Left ventricle myocardium superior (tissue), 1 donor: ENCODE data around the gene PIGP. TPM values are rescaled to one million over a fixed set of nuclear protein-coding genes. Genes with fewer than 3 reads are reported as not detected.
"Not testable (repeated sequence)": the region's sequence is repeated elsewhere in the genome, so short reads cannot be mapped to it uniquely, and the experiment has no call there.

Source experiments
- ATAC-seq: fragments of 200-7000 bp; cut with Tn5 transposase; one replicate; pipeline ENCODE4 v1.9.1; 2020; ENCODE audit warnings: mild to moderate bottlenecking, moderate library complexity
- DNase-seq: peaks from one replicate; pipeline ENCODE4 v3.0.0-alpha.2; 2020
- intact Hi-C: fragments of 100-400 bp; cut with micrococcal nuclease; formaldehyde crosslinking; loops from one replicate; pipeline ENCODE4 v1.11.0; 2022
- long read RNA-seq: library from polyadenylated mRNA; unstranded; transcript quantifications from one replicate; pipeline ENCODE4 v2.0.0, GENCODE V29; 2021
- total RNA-seq: library from RNA; stranded (reverse); fragmentation: NEBNext Ultra II Directional; extraction: Animal tissue kit (Norgen Biotek cat#: 25700); gene quantifications from one replicate; pipeline ENCODE4 v1.2.1, GENCODE V29; 2021
- donor health status: DM: no; HTN: yes; CAD: no; lungs with severe emphysema.

Gene PIGP
- 36.8 TPM for total RNA-seq
- long read RNA-seq, full-length matches to known transcripts: 36 of 46 reads
- long read RNA-seq, partial matches to known transcripts: 4 of 46 reads
- long read RNA-seq, other reads (novel, unspliced or antisense): 6 of 46 reads

DNA sequence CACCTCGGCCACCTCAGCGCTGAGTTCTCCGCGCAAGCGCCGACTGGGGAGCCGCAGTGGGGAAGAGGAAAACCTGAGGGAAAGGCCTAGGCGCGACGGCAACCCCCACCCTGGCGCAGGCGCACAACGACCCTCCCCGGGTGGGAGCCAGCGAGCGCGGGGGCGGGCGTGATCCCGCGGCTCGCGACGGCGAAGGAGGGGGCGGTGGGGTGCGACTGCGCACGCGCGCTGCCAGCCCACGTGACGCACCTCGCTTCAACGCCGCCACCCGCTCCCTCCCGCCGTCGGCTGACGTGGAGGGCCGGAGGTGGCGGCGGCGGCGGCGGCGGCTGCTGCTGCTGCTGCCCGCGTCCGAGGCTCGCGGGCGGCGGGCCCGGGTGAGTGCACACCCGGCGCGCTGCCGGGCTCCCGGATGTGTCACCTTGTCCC is at the start of gene PIGP, which contains the start of gene TTC3:
PIGP (minus strand) TSS at position 84 of the 429 bp plus-strand sequence. CDS start 556 bp downstream, outside the sequence.
TTC3 (plus strand) TSS at position 267 of the 429 bp plus-strand sequence. CDS start 14,004 bp downstream, outside the sequence.
- ATAC-seq (peak; percentile 90), DNase-seq (peak; percentile 97)
- intact Hi-C loops: no loop called here

DNA sequence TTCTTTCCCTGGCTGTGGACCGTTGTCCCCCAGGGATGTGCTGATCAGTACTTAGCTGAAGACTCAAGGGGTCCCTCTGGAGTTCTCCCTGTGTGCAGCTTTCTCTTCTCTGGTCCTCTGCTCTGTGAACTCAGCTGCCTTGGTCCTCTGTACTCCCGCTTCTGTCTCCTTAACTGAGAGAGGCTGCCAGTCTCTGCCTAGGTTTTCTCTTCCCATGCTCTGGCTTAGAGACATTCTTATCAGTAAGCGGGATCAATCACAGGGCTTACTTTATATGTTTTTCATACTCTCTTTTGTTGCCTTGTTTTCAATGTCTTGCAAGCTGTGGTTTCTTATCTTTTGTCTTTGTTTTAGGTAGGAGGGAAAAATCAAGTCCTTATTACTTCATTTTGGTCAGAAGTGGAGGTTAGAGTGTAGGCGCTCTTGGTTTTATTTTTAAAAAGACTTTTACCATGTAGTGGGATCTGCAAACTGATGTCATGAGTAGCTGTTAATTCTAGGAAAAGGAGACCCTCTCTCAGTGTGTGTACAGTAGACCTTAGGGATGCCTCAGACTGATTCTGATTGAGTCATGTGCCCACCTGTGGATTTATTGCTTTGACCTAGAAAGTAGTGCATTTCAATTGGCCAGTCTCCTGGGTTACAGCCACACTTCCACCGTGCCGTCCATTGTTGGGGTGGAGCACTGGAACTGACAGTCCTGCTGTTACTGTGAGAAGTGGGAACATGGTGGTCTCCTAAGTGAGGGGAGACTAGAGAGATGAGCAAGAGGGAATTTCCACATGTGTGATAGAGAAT is 46.7 kb upstream of the PIGP start:
- no peak for ATAC-seq
- intact Hi-C loops: no loop called here
- no peak for DNase-seq

DNA sequence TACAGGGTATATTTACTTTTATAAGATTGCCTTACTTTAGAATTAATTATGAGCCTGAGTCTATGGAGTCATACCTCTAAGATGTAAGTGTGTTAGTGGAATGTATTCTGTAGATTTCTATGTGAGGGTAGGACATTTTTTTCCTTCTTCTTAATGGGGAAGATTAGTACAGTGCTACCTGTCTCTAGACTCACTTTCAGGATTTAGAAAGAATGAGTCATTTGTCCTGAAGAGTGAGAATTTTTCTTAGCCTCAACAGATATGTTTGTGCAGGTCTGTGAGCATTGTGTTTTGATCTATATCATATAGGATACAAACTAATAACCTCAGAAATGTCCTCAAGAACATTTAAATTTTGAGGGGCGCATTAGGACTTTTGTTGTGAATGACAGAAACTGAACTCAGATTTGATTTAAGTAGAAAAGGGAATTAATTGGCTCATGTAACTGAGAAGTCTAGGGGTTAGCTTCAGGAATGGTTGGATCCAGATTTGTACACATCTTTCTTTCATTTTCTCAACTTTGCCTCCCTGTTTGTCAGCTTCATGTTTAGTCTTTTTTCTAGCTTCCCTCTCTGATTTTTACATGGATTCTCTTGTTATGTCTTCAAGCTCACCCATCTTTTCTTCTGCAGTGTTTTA is 45.4 kb upstream of the PIGP start:
- no peak for ATAC-seq
- intact Hi-C loops: no loop called here
- no peak for DNase-seq

DNA sequence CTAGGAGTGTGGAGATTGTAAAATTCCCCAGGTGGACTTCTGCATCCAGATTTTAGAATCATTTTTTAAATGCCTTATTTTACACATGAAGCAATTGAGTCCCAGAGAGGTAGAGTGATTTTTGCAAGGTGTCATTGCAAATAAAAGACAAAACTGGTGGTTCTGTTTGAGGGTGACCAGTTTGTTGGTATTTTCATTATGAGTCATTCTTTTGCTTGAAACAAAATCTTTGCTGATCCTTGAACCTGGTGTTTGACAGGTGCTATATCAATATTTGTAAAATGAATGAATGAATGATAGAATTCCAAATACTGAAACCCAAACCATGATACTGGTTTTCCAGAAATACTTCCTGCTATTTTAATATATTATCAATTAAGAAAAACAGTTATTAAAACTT is 44.3 kb upstream of the PIGP start:
- ATAC-seq (no peak), DNase-seq (no peak)
- intact Hi-C loops: no loop called here

DNA sequence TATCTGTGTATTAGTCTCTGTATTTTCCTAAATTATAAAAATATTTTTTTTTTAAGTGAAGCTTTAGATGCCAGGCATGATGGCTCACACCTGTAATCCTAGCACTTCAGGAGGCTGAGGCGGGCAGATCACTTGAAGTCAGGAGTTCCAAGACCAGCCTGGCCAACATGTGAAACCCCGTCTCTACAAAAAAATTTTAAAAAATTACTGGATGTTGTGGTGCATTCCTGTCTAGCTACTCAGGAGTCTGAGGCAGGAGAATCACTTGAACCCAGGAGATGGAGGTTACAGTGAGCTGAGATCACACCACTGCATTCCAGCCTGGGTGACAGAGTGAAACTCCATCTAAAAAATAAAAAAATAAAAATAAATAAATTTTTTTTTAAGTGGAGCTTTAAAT is 43.6 kb upstream of the PIGP start:
- ATAC-seq, DNase-seq, intact Hi-C loops: not testable (repeated sequence)

DNA sequence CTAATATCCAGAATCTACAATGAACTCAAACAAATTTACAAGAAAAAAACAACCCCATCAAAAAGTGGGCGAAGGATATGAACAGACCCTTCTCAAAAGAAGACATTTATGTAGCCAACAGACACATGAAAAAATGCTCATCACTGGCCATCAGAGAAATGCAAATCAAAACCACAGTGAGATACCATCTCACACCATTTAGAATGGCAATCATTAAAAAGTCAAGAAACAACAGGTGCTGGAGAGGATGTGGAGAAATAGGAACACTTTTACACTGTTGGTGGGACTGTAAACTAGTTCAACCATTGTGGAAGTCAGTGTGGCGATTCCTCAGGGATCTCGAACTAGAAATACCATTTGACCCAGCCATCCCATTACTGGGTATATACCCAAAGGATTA is 41.4 kb upstream of the PIGP start:
- ATAC-seq, DNase-seq, intact Hi-C loops: not testable (repeated sequence)

DNA sequence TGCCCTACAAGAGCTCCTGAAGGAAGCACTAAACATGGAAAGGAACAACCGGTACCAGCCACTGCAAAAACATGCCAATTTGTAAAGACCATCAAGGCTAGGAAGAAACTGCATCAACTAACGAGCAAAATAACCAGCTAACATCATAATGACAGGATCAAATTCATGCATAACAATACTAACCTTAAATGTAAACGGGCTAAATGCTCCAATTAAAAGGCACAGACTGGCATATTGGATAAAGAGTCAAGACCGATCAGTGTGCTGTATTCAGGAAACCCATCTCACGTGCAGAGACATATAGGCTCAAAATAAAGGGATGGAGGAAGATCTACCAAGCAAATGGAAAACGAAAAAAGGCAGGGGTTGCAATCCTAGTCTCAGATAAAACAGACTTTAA is 38.2 kb upstream of the PIGP start:
- not testable (repeated sequence) for ATAC-seq

DNA sequence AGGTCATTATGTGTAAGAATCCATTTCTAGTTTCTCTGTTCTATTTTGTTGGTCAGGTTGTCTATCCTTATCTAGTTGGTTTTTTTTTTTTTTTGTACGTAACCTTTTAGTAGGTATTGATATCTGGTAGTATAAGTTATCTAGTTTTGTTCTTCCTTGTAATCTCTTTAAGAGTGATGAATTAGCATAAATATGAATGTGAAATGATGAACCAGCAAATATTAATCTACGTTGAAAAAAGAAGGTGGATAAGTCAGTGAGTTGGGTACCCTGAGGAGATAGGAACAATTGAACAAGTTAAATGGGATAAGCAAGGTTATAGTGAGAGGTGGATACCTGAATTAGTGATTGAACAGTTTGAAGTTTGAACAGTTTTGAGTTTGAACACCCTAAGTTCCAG is 34.1 kb upstream of the PIGP start:
- DNase-seq: no peak
- intact Hi-C loops: no loop called here
- ATAC-seq: no peak

More for the DNA sequence above, 38.2 kb upstream of the PIGP start:
- intact Hi-C loops, DNase-seq: not testable (repeated sequence)

DNA sequence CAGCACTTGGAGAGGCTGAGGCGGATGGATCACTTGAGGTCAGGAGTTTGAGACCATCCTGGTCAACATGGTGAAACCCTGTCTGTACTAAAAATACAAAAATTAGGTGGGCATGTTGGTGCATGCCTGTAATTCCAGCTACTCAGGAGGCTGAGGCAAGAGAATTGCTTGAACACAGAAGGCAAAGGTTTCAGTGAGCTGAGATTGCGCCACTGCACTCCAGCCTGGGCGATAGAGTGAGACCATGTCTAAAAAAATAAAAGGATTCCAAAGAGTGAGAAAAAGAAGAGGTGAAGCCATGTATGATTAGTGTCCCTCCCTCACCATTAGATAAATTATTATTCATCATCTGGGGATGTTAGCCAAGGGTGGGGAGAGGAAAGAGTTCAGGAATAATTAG is 29.9 kb upstream of the PIGP start:
- intact Hi-C loops, ATAC-seq: not testable (repeated sequence)

DNA sequence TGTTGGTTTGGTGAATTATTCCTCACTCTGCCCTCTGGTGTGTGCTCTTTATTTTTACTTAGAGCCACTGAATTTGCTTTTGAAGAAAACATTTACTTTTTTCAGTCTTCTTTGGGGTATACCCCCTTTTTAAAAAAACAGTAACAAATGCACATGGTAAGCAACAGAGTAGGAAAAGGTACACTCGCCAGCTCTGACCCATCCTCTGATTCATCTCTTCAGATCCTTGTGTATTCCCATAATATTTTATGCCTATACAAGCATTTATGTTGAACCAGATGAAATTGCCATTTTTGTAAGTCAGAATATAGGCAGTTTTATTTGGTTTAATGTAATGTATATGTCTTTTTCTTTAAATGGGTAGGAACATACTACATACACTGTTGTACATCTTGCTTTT is 28.5 kb upstream of the PIGP start:
- DNase-seq (no peak), ATAC-seq (no peak)
- intact Hi-C loops: no loop called here

More for the DNA sequence above, 29.9 kb upstream of the PIGP start:
- not testable (repeated sequence) for DNase-seq

DNA sequence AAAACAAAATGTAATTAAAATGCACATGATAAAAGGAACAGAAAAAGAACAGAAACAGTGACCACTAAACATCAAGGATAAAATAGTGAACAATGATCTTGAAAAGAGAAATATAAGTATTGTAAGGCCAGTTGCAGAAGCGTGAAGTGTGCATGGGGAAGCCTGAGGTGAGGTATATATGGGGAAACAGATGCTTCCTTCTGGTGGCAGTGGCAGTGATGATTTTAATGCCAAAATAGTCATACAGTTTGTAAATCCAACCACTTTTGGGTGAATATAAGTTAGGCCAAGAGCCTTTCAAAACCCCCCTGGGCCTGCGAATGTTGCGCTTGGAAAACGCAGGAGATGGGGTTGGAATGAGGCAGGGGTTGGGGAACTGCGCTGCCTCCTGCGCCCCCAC is 27.4 kb upstream of the PIGP start:
- ATAC-seq (no peak), DNase-seq (no peak)
- intact Hi-C loops: no loop called here

DNA sequence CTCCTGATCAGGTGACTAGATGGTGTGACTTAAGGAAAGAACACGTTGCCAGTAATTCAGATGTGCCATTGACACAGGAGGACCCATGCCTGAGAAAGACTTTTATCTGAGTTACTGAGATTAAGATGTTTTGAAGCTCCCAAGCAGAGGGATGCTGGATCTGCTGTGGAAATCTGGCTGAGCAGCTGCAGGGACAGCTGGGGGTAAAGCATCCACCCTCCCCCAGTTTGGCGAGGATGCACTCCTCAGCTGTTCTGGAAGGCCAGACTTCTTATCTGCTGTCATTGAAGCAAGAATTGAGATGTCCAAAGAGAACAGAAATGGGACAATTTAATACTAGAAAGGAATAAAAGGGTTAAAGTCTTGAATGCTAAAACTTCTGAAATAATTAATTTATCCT is 25.9 kb upstream of the PIGP start:
- DNase-seq (no peak), ATAC-seq (no peak)
- intact Hi-C loops: no loop called here

DNA sequence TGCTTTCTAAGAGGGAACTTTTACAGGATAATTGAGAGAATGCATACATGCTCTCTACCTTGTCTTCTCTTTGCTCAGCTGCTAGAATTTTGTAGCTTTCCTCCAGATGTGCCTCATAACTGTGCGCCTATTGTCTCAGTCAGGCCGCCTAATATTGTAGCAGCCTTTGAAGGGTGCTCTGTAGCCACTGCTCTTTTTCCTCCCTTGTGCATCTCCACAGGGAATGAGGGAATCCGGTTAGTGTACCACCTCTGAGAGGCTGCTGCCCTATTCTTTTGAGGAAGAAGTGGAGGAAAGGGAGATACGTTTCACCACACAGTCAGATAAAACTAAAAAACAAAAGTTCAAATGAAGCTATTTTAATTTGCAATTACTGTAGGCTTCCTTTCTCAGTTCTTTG is 22.9 kb upstream of the PIGP start:
- no peak for DNase-seq
- intact Hi-C loops: no loop called here
- ATAC-seq: no peak

DNA sequence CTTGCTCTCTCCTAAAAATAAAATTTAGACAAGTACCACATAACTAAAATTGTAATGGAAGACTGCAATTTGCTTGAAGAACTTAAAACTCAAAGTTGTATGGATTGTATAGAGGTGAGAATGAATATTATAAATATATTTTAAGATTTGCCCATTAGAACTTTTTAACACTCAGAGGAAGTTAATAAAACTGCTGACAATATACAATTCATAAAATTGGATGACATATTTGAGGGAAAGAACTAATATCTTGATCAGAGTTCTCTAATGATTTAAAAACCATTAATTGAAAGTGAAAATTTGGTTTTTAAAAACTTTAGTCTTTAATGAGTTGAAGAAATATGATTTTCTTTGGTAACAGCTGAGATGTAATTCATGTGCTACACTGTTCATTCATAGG is 21.1 kb upstream of the PIGP start:
- DNase-seq (no peak), ATAC-seq (no peak)
- intact Hi-C loops: no loop called here

DNA sequence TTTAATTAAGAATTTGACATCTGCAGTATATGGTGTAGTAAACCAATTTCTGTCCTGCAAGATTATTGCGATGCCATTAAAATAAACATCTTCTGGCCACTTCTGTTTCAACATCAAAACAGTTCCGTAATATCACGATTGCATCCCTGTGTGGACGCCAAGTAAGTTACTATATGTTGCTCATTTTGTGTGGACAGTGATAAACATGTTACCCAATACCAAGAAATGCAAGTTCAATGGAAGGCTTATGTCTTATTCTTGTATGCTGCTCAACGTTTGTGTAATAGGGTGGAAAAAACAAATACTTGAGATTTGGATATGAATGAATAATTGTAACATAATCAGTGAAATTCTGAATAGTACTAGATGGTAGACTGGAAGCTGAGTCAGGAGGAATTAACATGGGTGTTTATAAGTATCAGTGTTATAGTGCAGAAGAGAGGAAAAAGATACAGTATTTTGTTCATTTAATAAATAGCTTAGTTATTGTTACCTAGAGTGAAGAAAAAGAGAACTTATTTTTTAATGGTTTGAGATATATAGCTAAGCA is 15.4 kb upstream of the PIGP start:
- ATAC-seq (no peak), DNase-seq (no peak)
- intact Hi-C loops: no loop called here

DNA sequence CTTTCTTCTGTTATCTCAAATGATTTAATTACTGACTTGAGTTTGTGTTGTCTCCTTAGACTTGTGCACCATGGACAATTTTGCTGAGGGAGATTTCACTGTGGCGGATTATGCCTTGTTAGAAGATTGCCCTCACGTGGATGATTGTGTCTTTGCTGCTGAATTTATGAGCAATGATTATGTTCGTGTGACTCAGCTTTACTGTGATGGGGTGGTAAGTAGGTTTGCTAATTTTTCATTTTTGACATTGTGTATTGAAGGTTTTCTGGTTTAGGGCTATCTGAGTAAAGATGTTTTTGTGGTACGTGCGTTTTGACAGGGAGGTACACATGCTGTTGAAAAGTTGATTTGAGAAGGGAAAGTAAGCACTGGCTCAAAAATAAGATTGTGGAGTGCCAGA is 14.3 kb upstream of the PIGP start:
- intact Hi-C loops: no loop called here
- DNase-seq (no peak), ATAC-seq (peak; percentile 45)

DNA sequence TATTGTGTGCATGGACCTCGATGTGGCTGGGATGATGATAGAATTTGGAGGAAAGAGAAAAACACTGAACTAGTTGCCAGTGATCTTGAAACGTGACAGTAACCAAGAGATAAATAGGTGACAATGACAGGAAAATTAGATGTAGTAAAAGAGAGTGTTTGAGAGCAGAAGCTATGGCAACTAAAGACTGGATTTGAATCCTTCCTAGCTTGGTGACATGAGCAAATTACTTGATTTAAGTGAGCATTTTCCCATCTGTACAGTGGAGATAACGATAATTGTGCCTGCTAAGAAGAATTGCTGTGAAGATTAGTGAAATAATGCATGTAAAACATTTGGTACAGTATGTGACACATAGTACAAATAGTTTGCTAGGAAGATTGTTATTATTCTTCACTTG is 12.9 kb upstream of the PIGP start:
- intact Hi-C loops: no loop called here
- DNase-seq (no peak), ATAC-seq (no peak)

DNA sequence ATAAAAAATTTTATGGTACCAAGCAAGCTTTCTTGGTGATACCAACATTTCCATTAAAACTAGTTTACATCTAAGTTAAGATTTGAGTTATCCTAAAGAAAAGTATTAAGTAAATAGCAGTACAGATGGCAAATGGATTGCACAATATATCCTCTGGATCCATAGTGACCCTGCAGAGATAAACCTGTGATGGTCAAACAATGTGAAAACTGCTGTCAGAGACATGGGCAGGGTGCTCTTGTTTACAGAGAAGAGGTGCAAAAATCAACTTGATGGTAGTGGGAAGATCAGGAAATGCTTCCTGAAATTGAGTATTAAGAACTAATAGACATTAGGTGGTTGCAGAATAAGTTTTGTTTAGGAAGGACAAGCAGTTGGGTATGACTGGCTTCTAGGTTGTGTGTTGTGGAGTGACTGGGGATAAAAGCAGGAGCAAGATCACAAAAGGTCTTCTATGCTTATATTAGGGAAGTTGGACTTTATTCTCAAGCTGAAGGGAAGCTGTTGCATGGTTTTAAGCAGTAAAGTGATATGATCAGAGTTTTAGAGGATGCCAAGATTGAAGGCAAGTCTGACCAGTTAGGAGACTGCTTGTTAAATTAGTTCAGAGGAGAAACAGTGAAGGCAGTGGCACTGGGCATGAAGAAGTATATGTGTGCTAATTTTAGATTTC is 10.1 kb upstream of the PIGP start:
- DNase-seq: no peak
- intact Hi-C loops: no loop called here
- peak; percentile 15 for ATAC-seq

DNA sequence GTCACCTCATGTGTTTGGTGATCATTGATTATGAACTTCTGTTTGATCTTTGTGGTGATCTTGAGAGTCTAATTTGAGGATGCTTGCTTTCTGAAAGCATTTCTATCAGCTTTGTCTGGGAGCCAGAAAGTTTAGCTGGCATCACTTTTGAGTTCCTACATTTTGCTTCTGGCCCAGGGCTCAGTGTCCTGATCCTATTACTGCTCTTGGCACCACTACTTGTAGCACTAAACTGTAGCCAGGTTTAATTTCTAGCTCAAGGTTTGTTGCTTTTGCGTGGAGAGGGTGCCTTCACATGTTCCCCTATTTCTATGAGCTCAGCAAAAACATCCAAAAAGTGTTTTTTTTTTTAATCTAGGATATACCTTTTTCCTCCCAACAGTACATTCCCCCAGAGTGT is 9.5 kb upstream of the PIGP start:
- intact Hi-C loops: no loop called here

More for the DNA sequence above, 9.5 kb upstream of the PIGP start:
- ATAC-seq: peak; percentile 57
- DNase-seq: no peak
